GM21515 (cell line): ENCODE data around the gene BMP6.

Experiments
- ATAC-seq: cut with Tn5 transposase; IDR thresholded peaks from one replicate; pipeline ENCODE4 v1.9.1; 2021; ENCODE audit not compliant: unreplicated experiment

The BMP6 gene

GRCh38 chr6:7725849-7726415, at the start of gene BMP6:
Gene BMP6, plus strand, starts transcription at chr6:7726099. Its CDS starts 857 bp downstream, at chr6:7726956.
- peak; percentile 75 for ATAC-seq

- ATAC-seq: no peak
These were observed 48.7 kb upstream of the BMP6 start for GRCh38 chr6:7677229-7677628.

- ATAC-seq: no peak
These were observed 45.4 kb upstream of the BMP6 start for GRCh38 chr6:7680393-7681075.

- no peak for ATAC-seq
These were observed 44.5 kb upstream of the BMP6 start for GRCh38 chr6:7681449-7681848.

- no peak for ATAC-seq
These were observed 41.8 kb upstream of the BMP6 start for GRCh38 chr6:7684076-7684475.

- ATAC-seq: no peak
These were observed 41.1 kb upstream of the BMP6 start for GRCh38 chr6:7684843-7685242.

- no peak for ATAC-seq
These were observed 40.6 kb upstream of the BMP6 start for GRCh38 chr6:7685276-7685675.

GRCh38 chr6:7687145-7688111, 38.5 kb upstream of the BMP6 start:
- no peak for ATAC-seq

- no peak for ATAC-seq
These were observed 34.9 kb upstream of the BMP6 start for GRCh38 chr6:7691021-7691420.

- no peak for ATAC-seq
These were observed 34.0 kb upstream of the BMP6 start for GRCh38 chr6:7691675-7692452.

- ATAC-seq: no peak
These were observed 33.5 kb upstream of the BMP6 start for GRCh38 chr6:7692453-7692784.

GRCh38 chr6:7693827-7694226, 32.1 kb upstream of the BMP6 start:
- ATAC-seq: no peak

- ATAC-seq: no peak
These were observed 29.8 kb upstream of the BMP6 start for GRCh38 chr6:7696061-7696460.

GRCh38 chr6:7697432-7697819, 28.5 kb upstream of the BMP6 start:
- no peak for ATAC-seq

GRCh38 chr6:7697820-7698623, 27.9 kb upstream of the BMP6 start:
- ATAC-seq: no peak

GRCh38 chr6:7701212-7701834, 24.6 kb upstream of the BMP6 start:
- ATAC-seq: no peak

- ATAC-seq: no peak
These were observed 22.7 kb upstream of the BMP6 start for GRCh38 chr6:7703148-7703680.

GRCh38 chr6:7705483-7705882, 20.4 kb upstream of the BMP6 start:
- ATAC-seq: no peak

GRCh38 chr6:7706269-7706668, 19.6 kb upstream of the BMP6 start:
- ATAC-seq: no peak

- no peak for ATAC-seq
These were observed 18.1 kb upstream of the BMP6 start for GRCh38 chr6:7707787-7708186.
